Endothelial cell of umbilical vein (primary cell): Measurements from ENCODE around the gene NDUFB10. TPM values are rescaled to one million over a fixed set of nuclear protein-coding genes. Genes with fewer than 3 reads are reported as not detected.

ENCODE experiments used
- BruUV-seq: library from RNA; stranded (reverse); fragments of 400-500 nt; replicated peaks from 2 replicates; lab custom pipeline; 2021; lab: Mats Ljungman, UMichigan
- CTCF ChIA-PET: fragments of 300-600, 350-600 bp; sonication (Branson Sonifier 250); formaldehyde crosslinking; loops from one replicate; lab custom pipeline; 2021; ENCODE audit warnings: antibody characterized with exemption, inconsistent platforms; lab: Charles Lee
- POLR2A ChIA-PET: fragments of 300-600, 350-600 bp; sonication (Branson Sonifier 250); formaldehyde crosslinking; loops from one replicate; lab custom pipeline; 2021; ENCODE audit warnings: antibody characterized with exemption, inconsistent platforms; lab: Charles Lee
- DNase-seq: peaks from one replicate; pipeline ENCODE4 v3.0.0-alpha.2; 2011; ENCODE audit warnings: low read depth, low spot score
- FAIRE-seq: peaks from 2 replicates; lab custom pipeline; 2011; peaks lifted over from hg19 to GRCh38; lab: Jason Lieb, UNC
- H2AFZ ChIP-seq: 2 replicates; pipeline ENCODE4 v1.6.0; 2012; ENCODE audit warnings: low read depth, low read length, control low read depth, inconsistent platforms
- H3K27ac ChIP-seq: 2 replicates; pipeline ENCODE4 v1.5.1; 2011; ENCODE audit warnings: low read depth, mild to moderate bottlenecking, control low read depth, low read length, moderate library complexity; ENCODE audit not compliant: insufficient read depth
- H3K27me3 ChIP-seq, 2 experiments: 2 replicates each; pipeline versions ENCODE4 v1.6.0 to v1.6.1; 2011; ENCODE audit warnings: low read length in 2 of 2, mixed read lengths in 1 of 2; ENCODE audit not compliant: control insufficient read depth in 2 of 2, insufficient read depth in 2 of 2
- H3K36me3 ChIP-seq, 2 experiments: 2 replicates in 1 of 2; 3 replicates in 1 of 2; pipeline ENCODE4 v1.5.1; 2011; ENCODE audit warnings: low read length in 2 of 2, mild to moderate bottlenecking in 1 of 2, moderate library complexity in 1 of 2; ENCODE audit not compliant: control insufficient read depth in 2 of 2, insufficient read depth in 2 of 2; ENCODE audit errors: extremely low read depth in 1 of 2
- H3K4me1 ChIP-seq: 3 replicates; pipeline ENCODE4 v1.5.1; 2011; ENCODE audit warnings: mild to moderate bottlenecking, low read length; ENCODE audit not compliant: control insufficient read depth, insufficient read depth; ENCODE audit errors: extremely low read depth
- H3K4me2 ChIP-seq: 2 replicates; pipeline ENCODE4 v1.6.1; 2011; ENCODE audit warnings: low read length, control low read depth, mixed read lengths; ENCODE audit not compliant: insufficient read depth
- H3K4me3 ChIP-seq, 3 experiments: fragments of 200-600 bp in 1 of 3; sonication (generic), shearing (Covaris generic) in 1 of 3; replicated peaks in 1 of 3; 2 replicates each; pipeline ENCODE4 v1.5.1; 2011 to 2016; ENCODE audit warnings: control low read depth in 3 of 3, low read length in 3 of 3, mild to moderate bottlenecking in 2 of 3, inconsistent platforms in 1 of 3, low read depth in 1 of 3, moderate library complexity in 1 of 3; ENCODE audit not compliant: insufficient read depth in 1 of 3
- H3K79me2 ChIP-seq: 2 replicates; pipeline ENCODE4 v1.6.0; 2012; ENCODE audit warnings: low read length, inconsistent platforms; ENCODE audit not compliant: control insufficient read depth, insufficient read depth
- H3K9ac ChIP-seq: replicated peaks from 2 replicates; pipeline ENCODE3; 2011; ENCODE audit warnings: low read length, control low read depth; ENCODE audit not compliant: insufficient read depth; ENCODE audit errors: extremely low read depth
- H3K9me1 ChIP-seq: replicated peaks from 3 replicates; pipeline ENCODE4 v1.6.0; 2011; ENCODE audit warnings: mild to moderate bottlenecking, low read length; ENCODE audit not compliant: control insufficient read depth, insufficient read depth; ENCODE audit errors: extremely low read depth
- H3K9me3 ChIP-seq: replicated peaks from 2 replicates; pipeline ENCODE4 v1.5.1; 2012; ENCODE audit warnings: low read length, inconsistent platforms; ENCODE audit not compliant: control insufficient read depth, insufficient read depth
- H4K20me1 ChIP-seq: replicated peaks from 2 replicates; pipeline ENCODE3; 2011; ENCODE audit warnings: mild to moderate bottlenecking, low read length; ENCODE audit not compliant: control insufficient read depth, insufficient read depth; ENCODE audit errors: extremely low read depth
- CTCF ChIP-seq, 2 donors: IDR thresholded peaks; 1 replicate in 1 of 2; 2 replicates in 1 of 2; pipeline ENCODE4 v1.5.1; 2011; ENCODE audit warnings: low read length in 2 of 2, mild to moderate bottlenecking in 2 of 2, moderate library complexity in 2 of 2, control low read depth in 1 of 2, inconsistent platforms in 1 of 2, low read depth in 1 of 2; ENCODE audit not compliant: insufficient read depth in 1 of 2; ENCODE audit errors: extremely low read depth in 1 of 2
- EZH2 ChIP-seq: IDR thresholded peaks from 2 replicates; pipeline ENCODE4 v1.6.1; 2012; ENCODE audit warnings: borderline replicate concordance, low read depth, mild to moderate bottlenecking, moderate library complexity, low read length, inconsistent platforms; ENCODE audit not compliant: severe bottlenecking
- FOS ChIP-seq: IDR thresholded peaks from 2 replicates; pipeline ENCODE4 v1.6.1; 2011; ENCODE audit warnings: mild to moderate bottlenecking, low read length, moderate library complexity, borderline replicate concordance; ENCODE audit not compliant: insufficient read depth
- GATA2 ChIP-seq: IDR thresholded peaks from 2 replicates; pipeline ENCODE4 v1.7.0; 2011; ENCODE audit warnings: low read depth, mild to moderate bottlenecking, moderate library complexity, mixed read lengths, low read length; ENCODE audit not compliant: insufficient read length, insufficient read depth
- JUN ChIP-seq: IDR thresholded peaks from 2 replicates; pipeline ENCODE4 v1.6.1; 2011; ENCODE audit warnings: borderline replicate concordance, low read depth; ENCODE audit not compliant: insufficient read length, insufficient read depth
- MAX ChIP-seq: IDR thresholded peaks from 2 replicates; pipeline ENCODE4 v1.6.1; 2011; ENCODE audit not compliant: insufficient read depth, insufficient read length
- MYC ChIP-seq: IDR thresholded peaks from one replicate; pipeline ENCODE4 v1.6.1; 2011; ENCODE audit warnings: mild to moderate bottlenecking, low read depth, low read length
- POLR2A ChIP-seq: IDR thresholded peaks from 2 replicates; pipeline ENCODE4 v1.6.1; 2012; ENCODE audit warnings: low read depth, mild to moderate bottlenecking, control low read depth, low read length
- POLR2AphosphoS5 ChIP-seq: IDR thresholded peaks from 2 replicates; pipeline ENCODE4 v1.6.1; 2012; ENCODE audit warnings: low read depth, mild to moderate bottlenecking, control low read depth, low read length, moderate library complexity; ENCODE audit not compliant: insufficient read depth
- dilution Hi-C: fragments of 300-500 bp; cut with MboI; formaldehyde crosslinking; loops from one replicate; pipeline ENCODE4 v1.15.0; 2019; ENCODE audit warnings: low sequenced_read_pairs; ENCODE audit not compliant: extremely low pct_ligation_motif_present
- intact Hi-C: fragments of 100-400 bp; cut with micrococcal nuclease; formaldehyde crosslinking; loops from one replicate; pipeline ENCODE4 v1.10.0; 2022
- polyA plus RNA-seq, 4 experiments: library from polyadenylated mRNA; depleted of rRNA in 3 of 4; stranded (reverse) in 3 of 4; unstranded in 1 of 4; fragments of >200 nt; gene quantifications; 2 replicates each; pipeline versions ENCODE4 v1.2.1 to v1.2.3, GENCODE V29; 2011 to 2012; ENCODE audit warnings: missing spikeins in 1 of 4
- total RNA-seq: library from RNA; stranded (reverse); gene quantifications from 2 replicates; pipeline ENCODE4 v1.2.3, GENCODE V29; 2021

NDUFB10 gene
- total and polyA plus RNA-seq, 2 donors (not counting 3 experiments of a cell fraction or from before 2014, with no cell fraction given) = 124 to 167 TPM

- Histone ChIP-seq H3K9me1 (no peaks in the 10 kb centered on the region), H3K4me3 (peak overlapping the region; percentile 53 to 89 (median 62)), H2AFZ (peak overlapping the region; percentile 81), H3K36me3 (peaks cover 0 to 15% of the 10 kb centered on the region in 2 experiments), H3K27me3 (no peaks in the 10 kb centered on the region), H3K27ac (no peak overlapping the region), H4K20me1 (no peaks in the 10 kb centered on the region), H3K9ac (peak overlapping the region; percentile 64), H3K4me2 (peak overlapping the region; percentile 58), H3K9me3 (no peaks in the 10 kb centered on the region), H3K79me2 (no peaks in the 10 kb centered on the region), H3K4me1 (peaks cover 12% of the 10 kb centered on the region)
- BruUV-seq = TSS peak; percentile 27
- ChIA-PET POLR2A (interaction anchor here (1.5 kb wide), 1 partner anchor 22 kb away, joined by 11 read pairs; the partner anchor contains the start of gene RPS2), CTCF (interaction anchor here (1.0 to 1.1 kb wide), 2 partner anchors 93 to 198 kb away, joined by 3 to 4 read pairs; no protein-coding TSS in a partner anchor)
- intact Hi-C loops (loop anchor here (2.0 kb wide), 1 partner anchor 13 kb away; no protein-coding TSS in a partner anchor), dilution Hi-C loops (no loop called here)
- DNase-seq = no peak
- FAIRE-seq = no peak
- TF ChIP-seq MAX = no peak
- TF ChIP-seq CTCF (IDR thresholded peaks at IDR 0.05; ENCODE audit: extremely low read depth in 1 of 2, insufficient read depth in 1 of 2, low read depth in 1 of 2, low read length in 2 of 2) = no peak
- TF ChIP-seq FOS = no peak
- no peak for TF ChIP-seq POLR2AphosphoS5
- no peak for TF ChIP-seq POLR2A
- TF ChIP-seq MYC = no peak
- TF ChIP-seq EZH2 = no peak
- TF ChIP-seq JUN = no peak
- no peak for TF ChIP-seq GATA2
Measured at GRCh38 chr16:1942047-1942809, 17.1 kb upstream of the NDUFB10 start.
